Gastroesophageal sphincter (tissue), 3 donors: Measurements from ENCODE around the gene PLAAT2.

Experiments
- EP300 ChIP-seq: sonication (generic); formaldehyde crosslinking; IDR thresholded peaks from one replicate; pipeline ENCODE4 v1.6.1; 2017; ENCODE audit warnings: antibody characterized with exemption, mild to moderate bottlenecking
- POLR2A ChIP-seq, 2 donors: fragments of 450-650 bp; IDR thresholded peaks; one replicate each; pipeline ENCODE4 v1.6.1; 2017; ENCODE audit warnings: antibody characterized with exemption in 2 of 2, mild to moderate bottlenecking in 2 of 2, moderate library complexity in 1 of 2
- POLR2AphosphoS5 ChIP-seq: sonication (generic); formaldehyde crosslinking; IDR thresholded peaks from one replicate; pipeline ENCODE4 v1.6.1; 2017; ENCODE audit warnings: antibody characterized with exemption
- TF ChIP-seq, protein P1 (sequence below), 4 experiments: fragments of 200-600 bp in 2 of 4; fragments of 450-650 bp in 2 of 4; sonication (generic) in 1 of 4; IDR thresholded peaks; one replicate each; pipeline ENCODE4 v1.5.1; 2017 to 2019; ENCODE audit warnings: antibody characterized with exemption in 4 of 4, mild to moderate bottlenecking in 2 of 4, moderate library complexity in 2 of 4

DNA sequence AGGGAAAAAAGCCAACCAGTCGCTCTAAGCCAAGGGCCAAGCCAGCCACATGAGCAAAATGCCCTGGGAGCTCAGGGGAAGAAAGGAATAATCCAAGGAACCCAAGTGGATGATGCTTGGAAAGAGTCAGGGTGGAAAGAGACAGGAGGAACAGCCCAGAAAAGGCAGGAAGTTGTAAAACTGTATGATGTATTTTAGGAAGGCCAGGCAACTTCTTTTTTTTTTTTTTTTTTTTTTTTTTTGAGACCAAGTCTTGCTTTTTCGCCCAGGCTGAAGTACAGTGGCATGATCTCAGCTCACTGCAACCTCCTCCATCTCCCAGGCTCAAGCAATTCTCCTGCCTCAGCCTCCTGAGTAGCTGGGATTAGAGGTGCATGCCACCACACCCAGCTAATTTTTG lies 55.7 kb downstream of the PLAAT2 start:
- TF ChIP-seq, protein P1, sequence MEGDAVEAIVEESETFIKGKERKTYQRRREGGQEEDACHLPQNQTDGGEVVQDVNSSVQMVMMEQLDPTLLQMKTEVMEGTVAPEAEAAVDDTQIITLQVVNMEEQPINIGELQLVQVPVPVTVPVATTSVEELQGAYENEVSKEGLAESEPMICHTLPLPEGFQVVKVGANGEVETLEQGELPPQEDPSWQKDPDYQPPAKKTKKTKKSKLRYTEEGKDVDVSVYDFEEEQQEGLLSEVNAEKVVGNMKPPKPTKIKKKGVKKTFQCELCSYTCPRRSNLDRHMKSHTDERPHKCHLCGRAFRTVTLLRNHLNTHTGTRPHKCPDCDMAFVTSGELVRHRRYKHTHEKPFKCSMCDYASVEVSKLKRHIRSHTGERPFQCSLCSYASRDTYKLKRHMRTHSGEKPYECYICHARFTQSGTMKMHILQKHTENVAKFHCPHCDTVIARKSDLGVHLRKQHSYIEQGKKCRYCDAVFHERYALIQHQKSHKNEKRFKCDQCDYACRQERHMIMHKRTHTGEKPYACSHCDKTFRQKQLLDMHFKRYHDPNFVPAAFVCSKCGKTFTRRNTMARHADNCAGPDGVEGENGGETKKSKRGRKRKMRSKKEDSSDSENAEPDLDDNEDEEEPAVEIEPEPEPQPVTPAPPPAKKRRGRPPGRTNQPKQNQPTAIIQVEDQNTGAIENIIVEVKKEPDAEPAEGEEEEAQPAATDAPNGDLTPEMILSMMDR (IDR thresholded peaks at IDR 0.05): no peak
- no peak for TF ChIP-seq POLR2A (IDR thresholded peaks at IDR 0.05)
- no peak for TF ChIP-seq POLR2AphosphoS5
- no peak for TF ChIP-seq EP300
